ENCODE results near the gene ATP5ME. TPM values are rescaled to one million over a fixed set of nuclear protein-coding genes. Genes with fewer than 3 reads are reported as not detected.

Gene ATP5ME
- total and polyA plus RNA-seq, 2 of the 13 experiments (the other 11 are each of a cell fraction or from before 2014, with no cell fraction given) = 305 to 753 TPM

DNA sequence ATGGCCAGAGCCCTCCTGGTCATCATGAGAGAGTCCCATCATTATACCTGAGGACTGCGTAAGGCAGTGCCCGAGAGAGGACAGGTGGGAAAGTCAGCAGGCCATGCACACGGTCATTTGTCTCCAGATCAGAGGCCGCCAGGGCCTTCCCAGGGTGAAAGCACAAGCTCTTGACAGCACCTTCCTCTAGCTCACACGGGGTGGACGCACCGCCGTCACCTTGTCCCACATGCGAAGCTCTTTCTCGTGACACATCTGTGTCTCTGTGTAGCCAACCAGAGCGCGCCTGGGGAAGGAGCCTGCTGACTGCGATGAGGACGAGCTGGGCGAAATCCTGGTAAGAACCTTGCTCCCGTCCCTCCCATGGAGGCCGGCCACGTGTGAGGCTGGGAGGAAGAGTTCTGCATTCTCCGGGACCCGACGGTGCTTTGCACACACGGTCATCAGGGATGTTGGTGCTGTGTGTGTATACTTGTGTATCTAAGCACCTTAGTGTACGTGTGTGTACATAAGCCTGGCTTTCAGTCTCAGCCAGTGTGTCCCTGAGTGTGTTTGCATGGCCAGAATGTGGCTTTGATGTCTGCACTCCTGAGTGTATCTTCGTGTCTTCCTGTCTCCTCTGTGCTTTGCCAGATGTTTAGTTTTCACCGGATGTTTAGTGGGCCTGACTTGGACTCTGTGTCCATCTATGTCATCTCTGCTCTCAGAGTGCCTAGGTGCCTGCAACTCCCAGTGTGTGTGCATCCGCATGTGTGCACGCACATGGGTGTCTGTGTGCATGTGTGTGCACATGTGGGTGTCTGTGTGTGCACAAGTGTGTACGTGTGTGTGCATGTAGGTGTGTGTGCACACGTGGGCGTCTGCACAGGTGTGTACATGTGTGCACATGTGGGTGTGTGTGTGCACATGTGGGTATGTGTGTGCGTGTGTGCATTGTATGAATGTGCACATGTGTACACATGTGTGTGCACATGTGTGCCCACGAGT, 15.1 kb downstream of the ATP5ME start (continued):
- TF ChIP-seq, protein P1, sequence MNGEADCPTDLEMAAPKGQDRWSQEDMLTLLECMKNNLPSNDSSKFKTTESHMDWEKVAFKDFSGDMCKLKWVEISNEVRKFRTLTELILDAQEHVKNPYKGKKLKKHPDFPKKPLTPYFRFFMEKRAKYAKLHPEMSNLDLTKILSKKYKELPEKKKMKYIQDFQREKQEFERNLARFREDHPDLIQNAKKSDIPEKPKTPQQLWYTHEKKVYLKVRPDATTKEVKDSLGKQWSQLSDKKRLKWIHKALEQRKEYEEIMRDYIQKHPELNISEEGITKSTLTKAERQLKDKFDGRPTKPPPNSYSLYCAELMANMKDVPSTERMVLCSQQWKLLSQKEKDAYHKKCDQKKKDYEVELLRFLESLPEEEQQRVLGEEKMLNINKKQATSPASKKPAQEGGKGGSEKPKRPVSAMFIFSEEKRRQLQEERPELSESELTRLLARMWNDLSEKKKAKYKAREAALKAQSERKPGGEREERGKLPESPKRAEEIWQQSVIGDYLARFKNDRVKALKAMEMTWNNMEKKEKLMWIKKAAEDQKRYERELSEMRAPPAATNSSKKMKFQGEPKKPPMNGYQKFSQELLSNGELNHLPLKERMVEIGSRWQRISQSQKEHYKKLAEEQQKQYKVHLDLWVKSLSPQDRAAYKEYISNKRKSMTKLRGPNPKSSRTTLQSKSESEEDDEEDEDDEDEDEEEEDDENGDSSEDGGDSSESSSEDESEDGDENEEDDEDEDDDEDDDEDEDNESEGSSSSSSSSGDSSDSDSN (CRISPR knock-in tag; IDR thresholded peaks at IDR 0.05) = no peak; the same call in 1 of the 2 replicates
- TF ChIP-seq, protein P2, sequence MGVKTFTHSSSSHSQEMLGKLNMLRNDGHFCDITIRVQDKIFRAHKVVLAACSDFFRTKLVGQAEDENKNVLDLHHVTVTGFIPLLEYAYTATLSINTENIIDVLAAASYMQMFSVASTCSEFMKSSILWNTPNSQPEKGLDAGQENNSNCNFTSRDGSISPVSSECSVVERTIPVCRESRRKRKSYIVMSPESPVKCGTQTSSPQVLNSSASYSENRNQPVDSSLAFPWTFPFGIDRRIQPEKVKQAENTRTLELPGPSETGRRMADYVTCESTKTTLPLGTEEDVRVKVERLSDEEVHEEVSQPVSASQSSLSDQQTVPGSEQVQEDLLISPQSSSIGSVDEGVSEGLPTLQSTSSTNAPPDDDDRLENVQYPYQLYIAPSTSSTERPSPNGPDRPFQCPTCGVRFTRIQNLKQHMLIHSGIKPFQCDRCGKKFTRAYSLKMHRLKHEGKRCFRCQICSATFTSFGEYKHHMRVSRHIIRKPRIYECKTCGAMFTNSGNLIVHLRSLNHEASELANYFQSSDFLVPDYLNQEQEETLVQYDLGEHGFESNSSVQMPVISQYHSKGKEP (CRISPR knock-in tag; IDR thresholded peaks at IDR 0.05) = no peak
- peak; percentile 90 for TF ChIP-seq RARA (CRISPR knock-in tag; IDR thresholded peaks at IDR 0.05)
- TF ChIP-seq, protein P3, sequence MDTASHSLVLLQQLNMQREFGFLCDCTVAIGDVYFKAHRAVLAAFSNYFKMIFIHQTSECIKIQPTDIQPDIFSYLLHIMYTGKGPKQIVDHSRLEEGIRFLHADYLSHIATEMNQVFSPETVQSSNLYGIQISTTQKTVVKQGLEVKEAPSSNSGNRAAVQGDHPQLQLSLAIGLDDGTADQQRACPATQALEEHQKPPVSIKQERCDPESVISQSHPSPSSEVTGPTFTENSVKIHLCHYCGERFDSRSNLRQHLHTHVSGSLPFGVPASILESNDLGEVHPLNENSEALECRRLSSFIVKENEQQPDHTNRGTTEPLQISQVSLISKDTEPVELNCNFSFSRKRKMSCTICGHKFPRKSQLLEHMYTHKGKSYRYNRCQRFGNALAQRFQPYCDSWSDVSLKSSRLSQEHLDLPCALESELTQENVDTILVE (CRISPR knock-in tag; IDR thresholded peaks at IDR 0.05) = no peak
- TF ChIP-seq GATA4 (IDR thresholded peaks at IDR 0.05; ENCODE audit: borderline replicate concordance, low read depth) = no peak
- TF ChIP-seq, protein P4, sequence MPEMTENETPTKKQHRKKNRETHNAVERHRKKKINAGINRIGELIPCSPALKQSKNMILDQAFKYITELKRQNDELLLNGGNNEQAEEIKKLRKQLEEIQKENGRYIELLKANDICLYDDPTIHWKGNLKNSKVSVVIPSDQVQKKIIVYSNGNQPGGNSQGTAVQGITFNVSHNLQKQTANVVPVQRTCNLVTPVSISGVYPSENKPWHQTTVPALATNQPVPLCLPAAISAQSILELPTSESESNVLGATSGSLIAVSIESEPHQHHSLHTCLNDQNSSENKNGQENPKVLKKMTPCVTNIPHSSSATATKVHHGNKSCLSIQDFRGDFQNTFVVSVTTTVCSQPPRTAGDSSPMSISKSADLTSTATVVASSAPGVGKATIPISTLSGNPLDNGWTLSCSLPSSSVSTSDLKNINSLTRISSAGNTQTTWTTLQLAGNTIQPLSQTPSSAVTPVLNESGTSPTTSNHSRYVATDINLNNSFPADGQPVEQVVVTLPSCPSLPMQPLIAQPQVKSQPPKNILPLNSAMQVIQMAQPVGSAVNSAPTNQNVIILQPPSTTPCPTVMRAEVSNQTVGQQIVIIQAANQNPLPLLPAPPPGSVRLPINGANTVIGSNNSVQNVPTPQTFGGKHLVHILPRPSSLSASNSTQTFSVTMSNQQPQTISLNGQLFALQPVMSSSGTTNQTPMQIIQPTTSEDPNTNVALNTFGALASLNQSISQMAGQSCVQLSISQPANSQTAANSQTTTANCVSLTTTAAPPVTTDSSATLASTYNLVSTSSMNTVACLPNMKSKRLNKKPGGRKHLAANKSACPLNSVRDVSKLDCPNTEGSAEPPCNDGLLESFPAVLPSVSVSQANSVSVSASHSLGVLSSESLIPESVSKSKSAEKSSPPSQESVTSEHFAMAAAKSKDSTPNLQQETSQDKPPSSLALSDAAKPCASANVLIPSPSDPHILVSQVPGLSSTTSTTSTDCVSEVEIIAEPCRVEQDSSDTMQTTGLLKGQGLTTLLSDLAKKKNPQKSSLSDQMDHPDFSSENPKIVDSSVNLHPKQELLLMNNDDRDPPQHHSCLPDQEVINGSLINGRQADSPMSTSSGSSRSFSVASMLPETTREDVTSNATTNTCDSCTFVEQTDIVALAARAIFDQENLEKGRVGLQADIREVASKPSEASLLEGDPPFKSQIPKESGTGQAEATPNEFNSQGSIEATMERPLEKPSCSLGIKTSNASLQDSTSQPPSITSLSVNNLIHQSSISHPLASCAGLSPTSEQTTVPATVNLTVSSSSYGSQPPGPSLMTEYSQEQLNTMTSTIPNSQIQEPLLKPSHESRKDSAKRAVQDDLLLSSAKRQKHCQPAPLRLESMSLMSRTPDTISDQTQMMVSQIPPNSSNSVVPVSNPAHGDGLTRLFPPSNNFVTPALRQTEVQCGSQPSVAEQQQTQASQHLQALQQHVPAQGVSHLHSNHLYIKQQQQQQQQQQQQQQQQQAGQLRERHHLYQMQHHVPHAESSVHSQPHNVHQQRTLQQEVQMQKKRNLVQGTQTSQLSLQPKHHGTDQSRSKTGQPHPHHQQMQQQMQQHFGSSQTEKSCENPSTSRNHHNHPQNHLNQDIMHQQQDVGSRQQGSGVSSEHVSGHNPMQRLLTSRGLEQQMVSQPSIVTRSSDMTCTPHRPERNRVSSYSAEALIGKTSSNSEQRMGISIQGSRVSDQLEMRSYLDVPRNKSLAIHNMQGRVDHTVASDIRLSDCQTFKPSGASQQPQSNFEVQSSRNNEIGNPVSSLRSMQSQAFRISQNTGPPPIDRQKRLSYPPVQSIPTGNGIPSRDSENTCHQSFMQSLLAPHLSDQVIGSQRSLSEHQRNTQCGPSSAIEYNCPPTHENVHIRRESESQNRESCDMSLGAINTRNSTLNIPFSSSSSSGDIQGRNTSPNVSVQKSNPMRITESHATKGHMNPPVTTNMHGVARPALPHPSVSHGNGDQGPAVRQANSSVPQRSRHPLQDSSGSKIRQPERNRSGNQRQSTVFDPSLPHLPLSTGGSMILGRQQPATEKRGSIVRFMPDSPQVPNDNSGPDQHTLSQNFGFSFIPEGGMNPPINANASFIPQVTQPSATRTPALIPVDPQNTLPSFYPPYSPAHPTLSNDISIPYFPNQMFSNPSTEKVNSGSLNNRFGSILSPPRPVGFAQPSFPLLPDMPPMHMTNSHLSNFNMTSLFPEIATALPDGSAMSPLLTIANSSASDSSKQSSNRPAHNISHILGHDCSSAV (CRISPR knock-in tag; IDR thresholded peaks at IDR 0.05; ENCODE audit: borderline replicate concordance) = no peak
- TF ChIP-seq EED (CRISPR knock-in tag; IDR thresholded peaks at IDR 0.05) = no peak
- TF ChIP-seq ZSCAN12 (CRISPR knock-in tag; IDR thresholded peaks at IDR 0.05) = no peak
- TF ChIP-seq MEIS2 (CRISPR knock-in tag; IDR thresholded peaks at IDR 0.05) = peak; percentile 26; the same call in 1 of the 2 replicates
- peak; percentile 11; the same call in 1 of the 2 replicates for TF ChIP-seq TRIM24 (CRISPR knock-in tag; IDR thresholded peaks at IDR 0.05)
- TF ChIP-seq CHD2 (IDR thresholded peaks at IDR 0.05; ENCODE audit: low read depth, low read length) = no peak
- TF ChIP-seq HDAC6 (IDR thresholded peaks at IDR 0.05; ENCODE audit: low read depth, low read length) = no peak

All from HepG2 (cell line).